ENCODE data around the gene TBX4. TPM values are rescaled to one million over a fixed set of nuclear protein-coding genes. Genes with fewer than 3 reads are reported as not detected.
A peak's percentile ranks its signal among the peaks of the same experiment; 100 is the strongest.

Gene TBX4
- total and polyA plus RNA-seq, 2 experiments from 2014 or later: not detected

DNA sequence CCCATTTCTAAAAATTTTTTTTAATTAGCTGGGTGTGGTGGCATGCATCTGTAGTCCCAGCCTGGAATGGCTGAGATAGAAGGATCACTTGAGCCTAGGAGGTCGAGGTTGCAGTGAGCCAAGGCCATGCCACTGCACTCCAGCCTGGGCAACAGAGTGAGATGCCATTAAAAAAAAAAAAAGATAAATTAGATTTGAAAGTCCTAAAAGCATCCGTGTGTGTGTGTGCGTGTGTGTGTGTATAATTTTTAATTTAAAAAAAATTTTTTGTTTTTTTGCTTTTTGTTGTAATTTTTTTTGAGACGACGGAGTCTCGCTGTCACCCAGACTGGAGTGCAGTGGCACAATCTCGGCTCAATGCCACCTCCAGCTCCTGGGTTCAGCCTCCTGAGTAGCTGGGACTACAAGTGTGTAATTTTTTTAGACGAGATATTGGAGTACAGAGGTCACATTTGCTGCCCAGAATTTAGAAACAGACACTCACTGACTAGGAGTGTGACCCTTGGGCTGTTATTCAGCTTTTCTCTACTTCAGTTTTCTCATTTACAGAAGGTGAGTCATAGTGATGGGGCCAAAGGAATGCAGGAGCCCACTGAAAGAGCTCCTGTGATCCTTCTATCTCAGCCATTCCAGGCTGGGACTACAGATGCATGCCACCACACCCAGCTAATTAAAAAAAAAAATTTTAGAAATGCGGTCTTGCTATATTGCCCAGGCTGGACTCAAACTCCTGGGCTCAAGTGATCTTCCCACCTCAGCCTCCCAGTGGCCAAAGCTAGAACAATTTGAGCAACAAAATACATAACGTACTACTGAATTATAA, 25.5 kb upstream of the TBX4 start:
- Mint-ChIP-seq H3K4me1 (peaks cover 8% of the 10 kb centered on the region; the same call in 2 of the 3 replicates), H3K36me3 (ENCODE audit: low read depth) (no peaks in the 10 kb centered on the region), H3K9me3 (no peaks in the 10 kb centered on the region), H3K27me3 (ENCODE audit: insufficient read depth, low read depth, poor library complexity) (peaks cover 9% of the 10 kb centered on the region), H3K4me3 (no peak overlapping the region), H3K27ac (no peak overlapping the region)
- H3F3A ChIP-seq (replicated peaks; ENCODE audit: low read depth): no peaks in the 10 kb centered on the region
- ATAC-seq: no peak
- no peaks in the 10 kb centered on the region for H4K20me1 ChIP-seq (replicated peaks; ENCODE audit: insufficient read depth)
- no peaks in the 10 kb centered on the region for H3K9me2 ChIP-seq (ENCODE audit: insufficient read depth)
- no peak overlapping the region for H3K4me3 ChIP-seq
- no peaks in the 10 kb centered on the region for H3K36me3 ChIP-seq (ENCODE audit: insufficient read depth)
- no peaks in the 10 kb centered on the region for H3K79me2 ChIP-seq (replicated peaks; ENCODE audit: insufficient read depth)
- H2AFZ ChIP-seq: no peak overlapping the region
- no peak overlapping the region for H3K27ac ChIP-seq (ENCODE audit: low read depth)
- TF ChIP-seq NANOG (IDR thresholded peaks at IDR 0.05; ENCODE audit: borderline replicate concordance): no peak
- TF ChIP-seq, protein P1, sequence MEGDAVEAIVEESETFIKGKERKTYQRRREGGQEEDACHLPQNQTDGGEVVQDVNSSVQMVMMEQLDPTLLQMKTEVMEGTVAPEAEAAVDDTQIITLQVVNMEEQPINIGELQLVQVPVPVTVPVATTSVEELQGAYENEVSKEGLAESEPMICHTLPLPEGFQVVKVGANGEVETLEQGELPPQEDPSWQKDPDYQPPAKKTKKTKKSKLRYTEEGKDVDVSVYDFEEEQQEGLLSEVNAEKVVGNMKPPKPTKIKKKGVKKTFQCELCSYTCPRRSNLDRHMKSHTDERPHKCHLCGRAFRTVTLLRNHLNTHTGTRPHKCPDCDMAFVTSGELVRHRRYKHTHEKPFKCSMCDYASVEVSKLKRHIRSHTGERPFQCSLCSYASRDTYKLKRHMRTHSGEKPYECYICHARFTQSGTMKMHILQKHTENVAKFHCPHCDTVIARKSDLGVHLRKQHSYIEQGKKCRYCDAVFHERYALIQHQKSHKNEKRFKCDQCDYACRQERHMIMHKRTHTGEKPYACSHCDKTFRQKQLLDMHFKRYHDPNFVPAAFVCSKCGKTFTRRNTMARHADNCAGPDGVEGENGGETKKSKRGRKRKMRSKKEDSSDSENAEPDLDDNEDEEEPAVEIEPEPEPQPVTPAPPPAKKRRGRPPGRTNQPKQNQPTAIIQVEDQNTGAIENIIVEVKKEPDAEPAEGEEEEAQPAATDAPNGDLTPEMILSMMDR (conservative IDR thresholded peaks at IDR 0.05; ENCODE audit: low read depth in 2 of 2): 0 out of 4 replicates have a peak, but pooled peaks of 1 of the 2 experiments have one; percentile 20
- DNase-seq (ENCODE audit: low spot score): no peak
- H3K27me3 ChIP-seq (ENCODE audit: insufficient read depth): 0 out of 2 replicates have a peak, but pooled peaks cover 4% of the 10 kb centered on the region
- no peaks in the 10 kb centered on the region for H3K4me1 ChIP-seq (ENCODE audit: insufficient read depth)
- no peak overlapping the region for H3K4me2 ChIP-seq

DNA sequence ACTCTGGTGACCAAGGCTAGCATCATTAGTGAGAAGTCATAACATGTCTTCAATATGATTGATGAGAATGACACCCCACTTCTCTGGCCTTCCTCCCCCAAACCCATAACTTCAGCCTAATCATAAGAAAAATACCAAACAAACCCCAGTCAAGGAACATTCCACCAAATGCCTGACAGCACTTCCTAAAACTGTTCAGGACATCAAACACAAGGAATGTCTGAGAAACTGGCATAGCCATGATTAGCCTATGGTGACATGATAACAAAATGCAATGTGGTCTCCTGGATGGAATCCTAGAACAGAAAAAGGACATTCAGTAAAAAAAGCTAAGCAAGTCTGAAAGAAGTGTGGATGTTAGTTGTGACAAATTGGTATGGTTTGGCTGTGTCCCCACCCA, 24.7 kb upstream of the TBX4 start:
- H3K36me3 Mint-ChIP-seq (ENCODE audit: low read depth): no peaks in the 10 kb centered on the region
- peaks cover 7% of the 10 kb centered on the region for H3K27me3 Mint-ChIP-seq (ENCODE audit: insufficient read depth, low read depth, poor library complexity)
- DNase-seq (ENCODE audit: low spot score) (no peak), ATAC-seq (no peak)
- Histone ChIP-seq H3K27me3 (ENCODE audit: insufficient read depth) (no peaks in the 10 kb centered on the region), H3F3A (replicated peaks; ENCODE audit: low read depth) (no peaks in the 10 kb centered on the region), H3K27ac (ENCODE audit: low read depth) (no peak overlapping the region), H3K4me1 (ENCODE audit: insufficient read depth) (no peaks in the 10 kb centered on the region), H3K4me3 (no peak overlapping the region), H3K4me2 (no peak overlapping the region), H3K79me2 (replicated peaks; ENCODE audit: insufficient read depth) (no peaks in the 10 kb centered on the region), H2AFZ (no peak overlapping the region), H4K20me1 (replicated peaks; ENCODE audit: insufficient read depth) (no peaks in the 10 kb centered on the region), H3K9me2 (ENCODE audit: insufficient read depth) (no peaks in the 10 kb centered on the region), H3K36me3 (ENCODE audit: insufficient read depth) (no peaks in the 10 kb centered on the region)
- H3K4me3 Mint-ChIP-seq: no peak overlapping the region
- H3K4me1 Mint-ChIP-seq: peaks cover 9% of the 10 kb centered on the region; the same call in 2 of the 3 replicates
- H3K27ac Mint-ChIP-seq: no peak overlapping the region
- H3K9me3 Mint-ChIP-seq: no peaks in the 10 kb centered on the region
- TF ChIP-seq EZH2phosphoT487 (IDR thresholded peaks at IDR 0.05; ENCODE audit: unreplicated experiment) (no peak), CREB1 (CRISPR knock-in tag; IDR thresholded peaks at IDR 0.05; ENCODE audit: low read depth) (no peak), POLR2AphosphoS5 (IDR thresholded peaks at IDR 0.05; ENCODE audit: low read depth) (no peak), STAT1 (IDR thresholded peaks at IDR 0.05; ENCODE audit: unreplicated experiment) (no peak), JUNB (IDR thresholded peaks at IDR 0.05; ENCODE audit: unreplicated experiment) (no peak), ZNF114 (CRISPR knock-in tag; IDR thresholded peaks at IDR 0.05) (no peak)
- TF ChIP-seq, protein P2, sequence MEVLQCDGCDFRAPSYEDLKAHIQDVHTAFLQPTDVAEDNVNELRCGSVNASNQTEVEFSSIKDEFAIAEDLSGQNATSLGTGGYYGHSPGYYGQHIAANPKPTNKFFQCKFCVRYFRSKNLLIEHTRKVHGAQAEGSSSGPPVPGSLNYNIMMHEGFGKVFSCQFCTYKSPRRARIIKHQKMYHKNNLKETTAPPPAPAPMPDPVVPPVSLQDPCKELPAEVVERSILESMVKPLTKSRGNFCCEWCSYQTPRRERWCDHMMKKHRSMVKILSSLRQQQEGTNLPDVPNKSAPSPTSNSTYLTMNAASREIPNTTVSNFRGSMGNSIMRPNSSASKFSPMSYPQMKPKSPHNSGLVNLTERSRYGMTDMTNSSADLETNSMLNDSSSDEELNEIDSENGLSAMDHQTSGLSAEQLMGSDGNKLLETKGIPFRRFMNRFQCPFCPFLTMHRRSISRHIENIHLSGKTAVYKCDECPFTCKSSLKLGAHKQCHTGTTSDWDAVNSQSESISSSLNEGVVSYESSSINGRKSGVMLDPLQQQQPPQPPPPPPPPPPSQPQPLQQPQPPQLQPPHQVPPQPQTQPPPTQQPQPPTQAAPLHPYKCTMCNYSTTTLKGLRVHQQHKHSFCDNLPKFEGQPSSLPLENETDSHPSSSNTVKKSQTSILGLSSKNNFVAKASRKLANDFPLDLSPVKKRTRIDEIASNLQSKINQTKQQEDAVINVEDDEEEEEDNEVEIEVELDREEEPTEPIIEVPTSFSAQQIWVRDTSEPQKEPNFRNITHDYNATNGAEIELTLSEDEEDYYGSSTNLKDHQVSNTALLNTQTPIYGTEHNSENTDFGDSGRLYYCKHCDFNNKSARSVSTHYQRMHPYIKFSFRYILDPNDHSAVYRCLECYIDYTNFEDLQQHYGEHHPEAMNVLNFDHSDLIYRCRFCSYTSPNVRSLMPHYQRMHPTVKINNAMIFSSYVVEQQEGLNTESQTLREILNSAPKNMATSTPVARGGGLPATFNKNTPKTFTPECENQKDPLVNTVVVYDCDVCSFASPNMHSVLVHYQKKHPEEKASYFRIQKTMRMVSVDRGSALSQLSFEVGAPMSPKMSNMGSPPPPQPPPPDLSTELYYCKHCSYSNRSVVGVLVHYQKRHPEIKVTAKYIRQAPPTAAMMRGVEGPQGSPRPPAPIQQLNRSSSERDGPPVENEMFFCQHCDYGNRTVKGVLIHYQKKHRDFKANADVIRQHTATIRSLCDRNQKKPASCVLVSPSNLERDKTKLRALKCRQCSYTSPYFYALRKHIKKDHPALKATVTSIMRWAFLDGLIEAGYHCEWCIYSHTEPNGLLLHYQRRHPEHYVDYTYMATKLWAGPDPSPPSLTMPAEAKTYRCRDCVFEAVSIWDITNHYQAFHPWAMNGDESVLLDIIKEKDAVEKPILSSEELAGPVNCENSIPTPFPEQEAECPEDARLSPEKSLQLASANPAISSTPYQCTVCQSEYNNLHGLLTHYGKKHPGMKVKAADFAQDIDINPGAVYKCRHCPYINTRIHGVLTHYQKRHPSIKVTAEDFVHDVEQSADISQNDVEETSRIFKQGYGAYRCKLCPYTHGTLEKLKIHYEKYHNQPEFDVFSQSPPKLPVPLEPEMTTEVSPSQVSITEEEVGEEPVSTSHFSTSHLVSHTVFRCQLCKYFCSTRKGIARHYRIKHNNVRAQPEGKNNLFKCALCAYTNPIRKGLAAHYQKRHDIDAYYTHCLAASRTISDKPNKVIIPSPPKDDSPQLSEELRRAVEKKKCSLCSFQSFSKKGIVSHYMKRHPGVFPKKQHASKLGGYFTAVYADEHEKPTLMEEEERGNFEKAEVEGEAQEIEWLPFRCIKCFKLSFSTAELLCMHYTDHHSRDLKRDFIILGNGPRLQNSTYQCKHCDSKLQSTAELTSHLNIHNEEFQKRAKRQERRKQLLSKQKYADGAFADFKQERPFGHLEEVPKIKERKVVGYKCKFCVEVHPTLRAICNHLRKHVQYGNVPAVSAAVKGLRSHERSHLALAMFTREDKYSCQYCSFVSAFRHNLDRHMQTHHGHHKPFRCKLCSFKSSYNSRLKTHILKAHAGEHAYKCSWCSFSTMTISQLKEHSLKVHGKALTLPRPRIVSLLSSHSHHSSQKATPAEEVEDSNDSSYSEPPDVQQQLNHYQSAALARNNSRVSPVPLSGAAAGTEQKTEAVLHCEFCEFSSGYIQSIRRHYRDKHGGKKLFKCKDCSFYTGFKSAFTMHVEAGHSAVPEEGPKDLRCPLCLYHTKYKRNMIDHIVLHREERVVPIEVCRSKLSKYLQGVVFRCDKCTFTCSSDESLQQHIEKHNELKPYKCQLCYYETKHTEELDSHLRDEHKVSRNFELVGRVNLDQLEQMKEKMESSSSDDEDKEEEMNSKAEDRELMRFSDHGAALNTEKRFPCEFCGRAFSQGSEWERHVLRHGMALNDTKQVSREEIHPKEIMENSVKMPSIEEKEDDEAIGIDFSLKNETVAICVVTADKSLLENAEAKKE (CRISPR knock-in tag; IDR thresholded peaks at IDR 0.05): no peak
- TF ChIP-seq, protein P1 (conservative IDR thresholded peaks at IDR 0.05; ENCODE audit: low read depth in 2 of 2): no peak

Data from GM23338 (cell line).